Transverse colon (tissue), 4 donors: ENCODE results near the gene MRPL45.

Experiments
- CTCF ChIP-seq, 5 experiments: fragments of 200-600 bp in 3 of 5; fragments of 450-650 bp in 2 of 5; sonication (generic) in 3 of 5; IDR thresholded peaks; 1 replicate in 2 of 5; 2 replicates in 3 of 5; pipeline ENCODE4 v1.5.1; 2016 to 2017; ENCODE audit warnings: antibody characterized with exemption in 5 of 5, inconsistent platforms in 3 of 5, mild to moderate bottlenecking in 2 of 5, moderate library complexity in 1 of 5
- EP300 ChIP-seq: sonication (generic); formaldehyde crosslinking; IDR thresholded peaks from one replicate; pipeline ENCODE4 v1.6.1; 2017; ENCODE audit warnings: antibody characterized with exemption, low read depth
- POLR2A ChIP-seq: fragments of 450-650 bp; IDR thresholded peaks from one replicate; pipeline ENCODE4 v1.6.1; 2016; ENCODE audit warnings: antibody characterized with exemption, mild to moderate bottlenecking, moderate library complexity
- POLR2AphosphoS5 ChIP-seq, 3 donors: sonication (generic); formaldehyde crosslinking; IDR thresholded peaks; one replicate each; pipeline ENCODE4 v1.6.1; 2016; ENCODE audit warnings: antibody characterized with exemption in 3 of 3

DNA sequence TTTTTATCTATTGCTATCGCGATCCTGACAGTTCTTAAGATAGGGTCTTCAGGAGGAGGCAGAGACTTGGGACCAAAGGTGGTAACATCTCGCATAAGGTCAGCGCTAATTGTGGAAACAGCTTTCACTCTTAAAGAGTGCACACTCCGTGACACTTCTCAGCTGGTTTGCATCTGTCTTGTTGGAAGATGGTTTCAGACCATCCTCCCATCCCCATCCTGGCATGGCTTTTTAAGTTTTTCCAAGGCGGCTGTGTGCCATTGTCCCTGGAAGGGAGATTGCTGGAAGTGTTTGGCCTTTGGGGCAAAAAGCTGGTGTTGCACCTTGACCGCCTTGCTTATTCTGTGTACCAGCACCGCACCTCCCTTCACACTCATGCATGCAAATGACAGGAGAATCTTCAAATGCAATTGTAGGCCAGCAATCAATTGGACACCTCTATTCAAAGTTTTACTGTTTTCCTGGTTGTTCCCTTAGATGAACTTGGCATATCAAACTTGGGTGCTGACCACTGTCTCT, 56.2 kb downstream of the MRPL45 start:
- no peak for TF ChIP-seq POLR2A
- TF ChIP-seq CTCF (IDR thresholded peaks at IDR 0.05): no peak
- no peak for TF ChIP-seq EP300
- TF ChIP-seq POLR2AphosphoS5 (IDR thresholded peaks at IDR 0.05): no peak
